HG03060 (cell line): ENCODE data around the gene GRK3.
"Not testable (repeated sequence)": the region's sequence is repeated elsewhere in the genome, so short reads cannot be mapped to it uniquely, and the experiment has no call there.

Experiments
- ATAC-seq: cut with Tn5 transposase; IDR thresholded peaks from one replicate; pipeline ENCODE4 v1.9.1; 2021; ENCODE audit warnings: low read depth, moderate number of reproducible peaks; ENCODE audit not compliant: unreplicated experiment

The GRK3 gene

DNA sequence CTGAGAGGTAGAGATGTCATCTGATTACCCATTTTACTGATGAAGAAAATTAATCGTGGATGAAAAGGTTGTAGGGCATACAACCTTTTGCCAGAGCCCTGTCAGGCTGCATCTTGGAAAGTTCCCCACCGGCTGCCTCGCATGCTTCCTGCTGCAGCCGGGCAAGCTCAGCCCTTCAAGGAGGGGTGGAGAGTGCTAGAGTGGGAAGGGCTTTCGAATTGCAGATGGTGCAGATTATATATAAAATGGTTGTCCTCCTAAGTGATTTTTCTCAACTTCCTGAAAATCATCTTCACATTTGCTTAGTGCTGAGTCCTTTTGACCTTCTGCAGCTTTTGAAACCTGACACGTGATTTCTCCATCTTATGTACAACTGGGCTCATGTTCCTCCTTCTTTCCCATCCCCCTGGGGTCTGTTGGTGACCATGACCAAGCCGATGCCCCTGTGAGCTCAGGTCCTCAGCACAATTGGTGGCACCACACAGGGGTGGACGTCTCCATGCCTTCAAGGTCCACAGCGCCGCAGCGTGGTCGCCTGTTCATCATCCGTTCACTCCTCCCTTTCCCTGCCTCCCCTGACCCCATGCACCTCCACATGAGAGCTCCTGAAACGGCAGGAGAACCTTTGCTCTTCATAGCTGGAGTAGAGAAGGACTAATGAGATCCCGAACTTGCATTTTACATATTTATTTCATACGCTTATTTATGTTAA is 129.9 kb downstream of the GRK3 start:
- ATAC-seq = no peak

DNA sequence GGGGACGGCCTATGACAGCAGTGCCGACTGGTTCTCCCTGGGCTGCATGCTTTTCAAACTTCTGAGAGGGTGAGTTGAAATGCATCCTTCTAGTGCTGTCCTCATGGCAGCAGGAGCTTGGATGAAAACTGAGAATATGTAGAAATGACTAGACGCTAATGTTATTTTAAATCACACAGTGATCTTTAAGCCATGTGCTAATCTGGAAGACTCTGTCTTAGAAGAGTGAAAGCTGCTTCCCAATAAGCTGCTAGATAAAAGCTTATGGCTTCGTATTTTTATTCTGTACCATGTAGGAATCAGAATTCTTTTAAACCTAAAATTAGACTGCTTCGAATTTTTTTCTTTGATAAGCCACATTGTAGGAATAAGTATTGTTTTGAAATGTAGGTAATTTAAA is 130.7 kb downstream of the GRK3 start:
- ATAC-seq = no peak

- ATAC-seq = no peak
Measured at GRCh38 chr22:25696763-25697162, 132.3 kb downstream of the GRK3 start.

- no peak for ATAC-seq
Measured at GRCh38 chr22:25697181-25697664, 132.7 kb downstream of the GRK3 start.

DNA sequence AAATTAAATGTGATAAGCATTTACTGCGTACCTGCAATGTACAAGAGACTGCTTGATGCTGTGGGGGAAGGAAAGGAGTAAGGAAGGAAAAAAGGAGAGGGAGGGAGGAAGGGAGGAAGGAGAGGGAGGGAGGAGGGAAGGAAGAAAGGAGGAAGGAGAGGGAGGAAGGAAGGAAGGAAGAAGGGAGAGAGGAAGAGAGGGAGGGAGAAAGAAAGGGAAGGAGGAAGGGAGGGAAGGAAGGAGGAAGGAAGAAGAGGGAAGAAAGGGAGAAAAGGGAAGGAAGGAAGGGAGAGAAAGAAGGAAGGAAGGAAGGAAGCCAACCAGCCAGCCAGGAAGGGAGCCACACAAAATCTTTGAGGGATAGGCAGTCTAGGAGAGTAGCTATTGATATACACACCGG is 133.5 kb downstream of the GRK3 start:
- ATAC-seq = no peak

GRCh38 chr22:25698461-25698860 is 134.0 kb downstream of the GRK3 start:
- ATAC-seq = no peak

GRCh38 chr22:25698978-25699377 is 134.5 kb downstream of the GRK3 start:
- no peak for ATAC-seq

GRCh38 chr22:25701056-25701780 is 136.7 kb downstream of the GRK3 start:
- ATAC-seq = no peak

DNA sequence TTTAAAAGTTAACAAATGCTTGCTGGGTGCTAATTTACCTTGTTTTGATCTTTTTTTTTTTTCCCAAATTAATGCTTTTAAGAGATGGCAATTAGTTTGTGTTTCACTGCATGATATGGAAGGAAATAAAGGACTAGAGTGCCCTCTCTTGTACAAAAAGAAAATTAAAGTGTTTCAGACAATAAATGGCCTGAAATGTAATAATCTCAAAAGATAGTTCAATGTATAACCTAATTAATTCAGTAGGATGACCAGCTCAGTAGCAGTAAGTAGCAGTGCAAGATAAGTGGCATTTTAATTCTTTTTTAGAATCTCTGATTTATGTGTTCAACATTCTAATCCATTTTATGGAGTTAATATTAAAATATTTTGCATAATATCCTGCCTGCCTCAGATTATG is 137.6 kb downstream of the GRK3 start:
- no peak for ATAC-seq

GRCh38 chr22:25702571-25703167 is 138.2 kb downstream of the GRK3 start:
- ATAC-seq = no peak

- no peak for ATAC-seq
Measured at GRCh38 chr22:25704701-25705100, 140.2 kb downstream of the GRK3 start.

- ATAC-seq = no peak
Measured at GRCh38 chr22:25706197-25706596, 141.7 kb downstream of the GRK3 start.

- ATAC-seq = not testable (repeated sequence)
Measured at GRCh38 chr22:25708430-25708829, 144.0 kb downstream of the GRK3 start.

DNA sequence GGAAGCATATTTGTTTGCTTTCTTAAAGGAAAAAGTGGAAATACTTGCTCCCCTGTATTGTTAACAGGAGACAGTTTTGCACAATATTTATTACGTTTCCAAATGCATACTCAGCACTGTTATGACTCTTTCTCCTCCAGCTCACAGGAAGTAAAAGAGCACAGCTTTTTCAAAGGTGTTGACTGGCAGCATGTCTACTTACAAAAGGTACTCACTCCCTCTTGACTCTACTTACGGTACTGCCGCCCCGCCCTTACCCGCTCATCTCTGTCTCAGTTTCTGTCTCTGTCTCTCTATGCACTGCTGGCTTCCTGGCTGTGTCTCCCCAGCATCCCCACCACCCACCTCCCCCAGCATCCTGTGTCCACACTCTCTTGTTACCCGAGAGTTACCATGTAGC is 145.3 kb downstream of the GRK3 start:
- no peak for ATAC-seq

DNA sequence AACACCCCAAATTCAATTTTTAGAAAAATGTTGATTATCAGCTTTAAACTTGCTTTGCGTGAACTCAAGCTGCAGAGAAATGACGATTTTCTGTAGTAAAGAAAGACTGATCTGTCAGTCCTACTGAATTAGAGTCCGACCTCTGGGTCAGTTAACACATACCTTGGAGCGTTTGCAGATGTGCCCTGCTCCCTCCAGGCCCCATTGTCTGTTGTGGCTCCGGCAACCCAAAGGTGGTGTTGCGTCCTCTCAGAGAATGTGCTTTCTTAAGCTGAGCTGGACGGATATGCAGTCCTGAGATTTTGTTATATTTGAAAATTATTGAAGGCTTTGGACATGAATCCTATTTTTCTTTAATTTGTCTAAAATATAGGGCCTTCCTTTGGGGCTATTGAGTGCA is 146.0 kb downstream of the GRK3 start:
- ATAC-seq = no peak

DNA sequence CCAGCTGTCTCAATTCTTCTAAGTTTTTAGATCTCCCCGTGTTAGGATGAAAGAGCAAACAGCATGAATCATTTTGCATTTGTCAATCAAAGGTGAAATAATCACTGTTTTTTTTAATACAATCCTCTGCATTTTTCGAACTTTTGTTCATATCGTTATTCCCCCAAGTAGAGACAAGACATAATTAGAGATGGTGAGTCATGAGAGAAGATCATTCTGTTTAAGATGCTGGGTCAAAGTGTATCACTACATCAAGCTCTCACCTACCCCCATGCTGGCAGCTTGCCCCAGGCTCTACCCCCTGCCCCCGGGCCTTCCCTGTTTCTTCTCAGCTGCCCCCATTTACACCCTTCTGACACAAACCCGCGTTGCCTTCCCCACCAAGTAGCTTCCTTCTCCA is 147.0 kb downstream of the GRK3 start:
- ATAC-seq = no peak

GRCh38 chr22:25712661-25713400 is 148.4 kb downstream of the GRK3 start:
- no peak for ATAC-seq

DNA sequence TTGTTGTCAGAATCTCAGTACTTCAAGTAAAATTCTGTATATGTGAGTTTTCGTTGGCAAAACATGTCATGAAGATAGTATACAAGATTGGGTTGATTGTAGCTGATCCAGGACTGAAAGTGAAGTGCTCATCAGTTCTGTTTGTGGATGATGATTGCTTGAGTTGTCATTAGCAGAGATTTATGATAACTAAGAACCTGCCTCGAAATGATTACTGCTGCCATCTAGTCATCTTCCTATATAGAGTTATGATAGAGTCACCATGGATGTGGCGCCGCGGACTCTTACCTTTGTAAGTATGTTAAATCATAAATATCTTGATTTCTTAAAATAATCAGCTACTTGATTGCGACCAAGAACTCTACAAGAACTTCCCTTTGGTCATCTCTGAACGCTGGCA is 149.6 kb downstream of the GRK3 start:
- no peak for ATAC-seq

DNA sequence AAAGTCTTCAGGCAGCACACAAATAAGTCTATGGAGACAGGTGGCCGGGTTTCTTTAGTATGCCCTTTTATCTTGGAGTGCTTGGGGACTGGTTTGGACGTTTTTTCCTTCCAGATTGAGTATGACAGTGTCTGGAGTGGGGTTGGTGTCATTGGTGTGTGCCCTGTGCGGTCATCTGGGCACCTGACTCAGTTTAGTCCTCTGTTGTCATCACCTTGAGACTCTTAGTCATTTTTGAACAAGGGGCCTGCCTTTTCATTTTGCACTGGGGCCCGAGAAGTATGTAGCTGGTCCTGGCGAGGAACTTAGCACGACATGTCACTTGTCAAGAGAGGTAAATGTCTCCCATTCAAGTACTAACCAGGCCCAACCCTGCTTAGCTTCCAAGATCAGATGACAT is 150.3 kb downstream of the GRK3 start:
- no peak for ATAC-seq

- ATAC-seq = no peak
Measured at GRCh38 chr22:25716637-25717036, 152.2 kb downstream of the GRK3 start.
